A549 (cell line): ENCODE measurements around the gene PBX3.

Experiments
- BHLHE40 ChIP-seq: IDR thresholded peaks from 2 replicates; pipeline ENCODE4 v1.6.1; 2012; ENCODE audit warnings: low read depth, low read length, inconsistent platforms
- CBX2 ChIP-seq: fragments of 200-600 bp; sonication (generic); IDR thresholded peaks from 2 replicates; pipeline ENCODE4 v1.6.1; 2016; ENCODE audit warnings: low read depth, mild to moderate bottlenecking, borderline replicate concordance
- CTCF ChIP-seq: fragments of >200 bp; sonication (Bioruptor Twin); formaldehyde crosslinking; IDR thresholded peaks from 3 replicates; pipeline ENCODE4 v1.5.1; 2016
- E2F6 ChIP-seq: IDR thresholded peaks from 2 replicates; pipeline ENCODE4 v1.6.1; 2012; ENCODE audit warnings: low read depth, borderline replicate concordance
- EP300 ChIP-seq, 2 experiments: fragments of >200 bp; sonication (Bioruptor Twin); formaldehyde crosslinking; IDR thresholded peaks; 2 replicates in 1 of 2; 3 replicates in 1 of 2; pipeline ENCODE4 v1.6.1; 2016 to 2017
- HDAC2 ChIP-seq: fragments of 200-600 bp; sonication (generic); IDR thresholded peaks from 2 replicates; pipeline ENCODE4 v1.6.1; 2016
- JUN ChIP-seq, 2 experiments: fragments of >200 bp; sonication (Bioruptor Twin); formaldehyde crosslinking; IDR thresholded peaks; 2 replicates in 1 of 2; 3 replicates in 1 of 2; pipeline ENCODE4 v1.6.1; 2016 to 2017
- MAZ ChIP-seq: fragments of 150-350 bp; IDR thresholded peaks from 2 replicates; pipeline ENCODE4 v1.6.1; 2014; ENCODE audit warnings: antibody characterized with exemption, low read depth, low read length, borderline replicate concordance
- NFE2L2 ChIP-seq: fragments of 150-350 bp; conservative IDR thresholded peaks from 2 replicates; pipeline ENCODE4 v1.6.1; 2014; ENCODE audit warnings: low read length
- POLR2A ChIP-seq: IDR thresholded peaks from 2 replicates; pipeline ENCODE4 v1.6.1; 2012; ENCODE audit warnings: mild to moderate bottlenecking, low read length
- RARB ChIP-seq: fragments of 250-450 bp; sonication (Bioruptor Pico); IDR thresholded peaks from 2 replicates; pipeline ENCODE4 v1.8.0; 2021; ENCODE audit warnings: mild to moderate bottlenecking, moderate library complexity
- REST ChIP-seq: fragments of 200-600 bp; sonication (generic); IDR thresholded peaks from 2 replicates; pipeline ENCODE4 v1.6.1; 2016; ENCODE audit warnings: antibody characterized with exemption, mild to moderate bottlenecking, moderate library complexity
- ZNF302 ChIP-seq: fragments of 250-450 bp; sonication (Bioruptor Pico); IDR thresholded peaks from 2 replicates; pipeline ENCODE4 v1.9.0; 2021; ENCODE audit warnings: inconsistent platforms, mild to moderate bottlenecking, moderate library complexity

- no peak for TF ChIP-seq ZNF302 (CRISPR knock-in tag)
- no peak for TF ChIP-seq E2F6
- TF ChIP-seq CTCF = no peak
- no peak for TF ChIP-seq HDAC2
- no peak for TF ChIP-seq JUN (IDR thresholded peaks at IDR 0.05)
- no peak for TF ChIP-seq REST
- TF ChIP-seq EP300 (IDR thresholded peaks at IDR 0.05) = no peak
- TF ChIP-seq CBX2 = no peak
- no peak for TF ChIP-seq NFE2L2
- no peak for TF ChIP-seq POLR2A
- no peak for TF ChIP-seq MAZ
- no peak for TF ChIP-seq BHLHE40
- TF ChIP-seq RARB (CRISPR knock-in tag) = no peak
Measured at GRCh38 chr9:125950880-125951471, 203.8 kb downstream of the PBX3 start.
